ENCODE data around the gene RHBDD3.

RHBDD3 gene

DNA sequence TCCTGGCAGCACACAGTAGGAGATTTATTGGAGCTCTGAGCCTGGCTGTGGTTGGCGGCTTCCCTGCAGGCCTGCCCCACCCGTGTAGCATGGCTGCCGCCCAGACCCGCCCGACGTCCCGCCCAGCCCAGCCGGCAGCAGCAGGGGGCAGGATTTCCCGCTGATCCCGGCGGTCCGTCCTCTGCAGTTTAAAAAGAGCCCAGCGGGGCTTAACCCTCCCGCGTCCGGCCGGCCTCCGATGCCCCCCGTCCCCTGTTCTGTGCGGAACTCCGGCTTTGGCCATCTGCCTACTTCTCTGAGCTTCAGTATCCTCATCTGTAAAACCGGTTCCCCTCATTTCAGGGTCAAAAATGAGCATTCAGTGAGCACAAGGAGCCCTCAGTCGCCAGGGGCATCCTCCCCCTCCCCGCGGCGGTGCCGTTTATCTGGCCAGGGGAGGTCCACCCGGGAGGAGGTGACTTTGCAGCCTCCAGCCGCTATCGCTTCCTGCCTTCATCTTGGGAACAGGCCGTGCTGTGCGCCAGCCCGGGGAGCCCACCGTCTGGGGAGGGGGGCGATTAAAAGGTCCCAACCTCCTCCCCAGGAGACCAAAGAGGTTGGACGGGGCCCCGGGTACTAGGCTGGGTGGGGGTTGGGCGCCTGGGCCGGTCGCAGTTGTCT is 38.5 kb upstream of the RHBDD3 start, which contains the start of gene GAS2L1:
TSS of gene GAS2L1 (plus strand) at position 476 of the 660 bp plus-strand sequence. CDS start 1,456 bp downstream, outside the sequence.
- no peak for DNase-seq

DNA sequence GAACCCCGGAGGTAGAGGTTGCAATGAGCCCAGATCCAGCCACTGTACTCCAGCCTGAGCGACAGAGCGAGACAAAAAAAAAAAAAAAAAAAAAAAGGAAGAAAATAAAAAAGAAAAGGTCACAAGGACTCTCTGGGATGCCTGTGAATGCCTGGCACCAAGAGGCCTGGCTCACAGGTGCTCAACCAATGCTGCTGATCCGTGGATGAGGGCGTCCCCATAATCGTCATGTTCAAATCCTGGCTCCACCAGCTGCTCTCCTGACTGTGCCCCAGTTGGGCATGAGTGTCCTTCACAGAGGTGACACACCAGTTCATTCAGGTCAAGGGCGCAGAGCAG is 38.0 kb upstream of the RHBDD3 start:
- DNase-seq: no peak

DNA sequence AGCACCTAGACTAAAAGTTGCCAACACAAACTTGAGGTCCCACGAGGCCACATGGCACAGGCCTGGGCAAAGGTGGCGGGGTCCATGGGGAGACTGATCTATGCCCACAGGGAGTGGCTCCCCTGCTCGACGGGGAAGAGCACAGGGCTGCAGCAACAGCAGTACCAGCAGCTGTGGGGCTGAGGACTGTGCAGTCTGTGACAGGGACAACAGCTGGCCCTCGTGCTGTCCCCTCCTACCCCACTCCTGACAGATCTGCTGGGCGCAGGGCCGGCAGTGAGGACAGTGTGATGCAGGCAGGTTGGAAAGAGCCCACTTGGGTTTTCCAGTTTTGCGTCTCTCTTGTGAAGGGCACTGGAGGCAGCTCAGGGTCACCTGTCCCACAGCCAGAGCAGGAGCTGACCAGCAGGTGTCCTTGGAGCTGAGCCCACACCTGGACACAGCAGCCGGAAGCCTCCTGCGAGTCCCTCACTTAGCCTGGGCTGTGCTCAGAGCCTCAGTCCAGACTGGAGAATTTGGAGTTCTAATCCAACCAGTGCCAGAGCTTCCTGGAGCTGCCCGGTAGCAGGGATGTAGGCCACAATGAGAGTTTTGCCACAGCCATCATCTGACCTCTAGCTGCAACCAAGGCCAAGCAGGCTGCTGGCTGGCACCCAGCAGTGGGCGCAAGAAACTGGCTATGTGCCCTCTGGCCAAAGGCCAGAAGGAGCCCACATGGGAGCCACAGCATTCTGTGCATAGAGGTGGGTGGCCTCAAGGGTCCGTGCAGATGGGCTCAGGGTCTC is 35.1 kb upstream of the RHBDD3 start:
- DNase-seq: no peak

DNA sequence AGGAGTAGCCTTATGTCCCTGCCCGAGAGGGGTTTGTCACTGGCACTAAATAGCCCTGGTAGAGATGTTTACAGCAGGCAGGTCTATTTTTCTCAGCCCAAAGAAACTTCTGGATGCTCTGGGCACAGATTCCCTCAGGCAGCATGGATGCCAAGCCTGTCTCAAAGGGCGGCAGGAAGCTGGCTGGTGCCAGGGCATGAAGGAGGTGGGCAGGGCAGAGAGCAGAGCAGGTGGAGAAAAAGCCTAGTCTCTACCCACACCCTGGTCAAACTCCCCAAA is 34.6 kb upstream of the RHBDD3 start:
- DNase-seq: no peak

DNA sequence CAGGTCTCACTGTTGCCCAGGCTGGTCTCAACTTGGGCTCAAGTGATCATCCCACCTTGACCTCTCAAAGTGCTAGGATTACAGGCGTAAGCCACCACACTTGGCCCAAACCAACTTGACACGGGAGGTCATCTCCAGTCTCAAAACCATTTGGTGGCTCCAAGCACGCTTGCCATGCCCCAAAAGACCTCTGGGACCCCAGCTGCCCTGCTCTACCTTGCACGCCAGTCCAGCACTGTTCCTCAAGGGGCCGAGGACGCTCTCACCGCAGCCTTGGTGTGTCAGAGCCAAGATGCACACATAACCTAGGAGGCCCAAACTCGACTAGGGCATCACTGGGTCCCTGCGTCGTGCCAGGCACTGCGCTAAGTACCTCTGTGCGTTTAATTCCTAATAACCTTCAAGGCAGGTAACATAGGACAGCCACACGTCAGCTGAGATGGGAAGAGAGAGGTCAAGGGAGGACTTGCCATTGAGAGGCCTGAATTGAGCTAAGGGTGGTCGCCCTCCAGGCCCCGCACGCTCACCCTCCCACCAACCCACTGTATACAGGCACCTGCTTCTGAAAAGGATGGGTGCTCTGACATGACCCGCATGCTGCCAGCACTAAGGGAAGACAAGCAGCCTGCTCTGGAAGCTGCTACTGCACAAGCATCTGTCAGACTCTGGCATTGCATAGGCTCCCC is 34.1 kb upstream of the RHBDD3 start:
- DNase-seq: no peak

DNA sequence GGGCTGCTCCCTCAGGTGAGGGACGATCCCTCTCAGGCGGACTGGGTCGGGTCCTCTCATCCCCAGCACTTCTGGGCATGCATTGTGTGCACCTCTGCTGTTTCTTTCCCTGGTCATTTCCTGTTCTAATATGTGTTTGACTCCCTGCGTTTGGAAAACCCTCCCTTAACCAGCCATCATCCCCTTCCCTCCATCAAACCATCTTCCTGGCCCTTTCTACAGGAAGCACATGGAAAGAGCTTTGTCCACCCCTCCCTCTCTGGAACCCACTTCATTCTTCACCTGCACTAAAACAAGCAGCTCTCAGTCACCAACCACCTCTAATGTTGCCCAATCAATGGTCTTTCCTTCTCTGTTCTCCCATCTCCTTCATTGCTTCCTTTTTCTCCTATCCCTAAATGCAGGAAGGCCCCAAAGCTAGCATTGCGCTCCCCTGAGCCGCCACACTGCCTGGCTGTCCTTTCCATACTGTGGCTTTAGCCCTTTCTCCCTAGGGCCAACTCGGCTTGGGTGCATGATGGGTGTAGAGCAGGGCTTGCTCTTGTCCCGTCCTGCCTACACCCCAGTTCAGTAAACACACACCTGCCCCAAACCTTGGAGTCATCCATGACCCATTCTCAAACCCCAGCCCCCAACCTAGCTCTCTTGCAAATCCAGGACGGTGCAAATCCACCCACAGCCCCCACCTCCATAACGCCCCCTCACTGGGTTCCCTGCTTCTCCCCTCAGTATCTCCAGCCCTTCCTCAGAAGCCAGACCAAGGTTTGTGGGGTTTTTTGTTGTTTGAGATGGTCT is 33.2 kb upstream of the RHBDD3 start:
- no peak for DNase-seq

DNA sequence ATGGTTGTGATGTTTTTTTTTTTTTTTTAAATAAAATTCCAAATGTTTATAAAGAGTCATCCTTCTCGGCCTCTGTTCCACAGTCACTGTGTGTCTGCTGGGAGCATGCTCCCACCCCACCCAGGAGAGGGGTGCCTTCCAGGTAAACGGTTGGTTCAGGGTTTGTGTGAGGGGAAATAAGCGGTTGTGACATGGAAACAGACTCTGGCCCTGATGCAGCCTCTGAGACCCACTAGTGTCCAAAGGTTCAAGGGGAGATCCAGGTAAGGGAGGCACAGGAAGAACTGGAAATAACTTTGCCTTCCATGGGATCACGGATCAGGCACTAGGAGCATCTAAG is 32.7 kb upstream of the RHBDD3 start:
- no peak for DNase-seq

DNA sequence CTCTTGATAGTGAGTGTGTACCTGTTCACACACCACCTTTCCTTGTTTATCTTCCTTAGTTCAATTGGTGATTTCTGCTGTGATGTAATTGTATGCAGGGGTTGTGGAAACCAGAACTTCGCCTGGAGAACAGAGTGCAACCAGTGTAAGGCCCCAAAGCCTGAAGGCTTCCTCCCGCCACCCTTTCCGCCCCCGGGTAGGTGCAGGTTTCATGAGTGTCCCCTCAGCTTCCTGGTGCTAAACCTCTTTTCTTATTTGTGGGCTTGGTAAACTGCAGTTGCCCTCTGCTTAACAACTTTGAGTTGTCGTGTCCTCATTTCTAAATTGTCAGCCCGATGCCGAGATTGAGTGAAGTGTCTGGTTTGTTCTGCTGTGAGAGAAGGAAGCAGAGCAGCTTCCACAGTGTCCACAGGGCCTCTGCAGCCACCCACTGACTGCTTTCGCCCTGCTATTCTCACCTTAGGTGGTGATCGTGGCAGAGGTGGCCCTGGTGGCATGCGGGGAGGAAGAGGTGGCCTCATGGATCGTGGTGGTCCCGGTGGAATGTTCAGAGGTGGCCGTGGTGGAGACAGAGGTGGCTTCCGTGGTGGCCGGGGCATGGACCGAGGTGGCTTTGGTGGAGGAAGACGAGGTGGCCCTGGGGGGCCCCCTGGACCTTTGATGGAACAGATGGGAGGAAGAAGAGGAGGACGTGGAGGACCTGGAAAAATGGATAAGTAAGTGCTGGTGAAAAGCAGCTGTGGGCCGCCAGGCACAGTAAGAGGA is 31.5 kb upstream of the RHBDD3 start:
- DNase-seq: no peak

DNA sequence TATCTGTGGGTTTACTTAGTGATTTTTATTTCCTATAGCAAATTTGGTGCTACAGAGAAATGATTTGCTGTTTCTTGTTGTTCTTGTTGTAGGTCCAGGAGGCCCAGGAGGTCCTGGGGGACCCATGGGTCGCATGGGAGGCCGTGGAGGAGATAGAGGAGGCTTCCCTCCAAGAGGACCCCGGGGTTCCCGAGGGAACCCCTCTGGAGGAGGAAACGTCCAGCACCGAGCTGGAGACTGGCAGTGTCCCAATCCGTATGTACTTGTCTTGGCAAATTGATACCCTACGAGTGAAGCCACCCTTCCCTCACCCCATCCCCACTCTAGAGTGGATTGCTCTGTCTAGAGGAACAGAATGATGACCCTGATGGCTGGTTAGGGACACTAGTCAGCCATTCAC is 30.9 kb upstream of the RHBDD3 start:
- no peak for DNase-seq

DNA sequence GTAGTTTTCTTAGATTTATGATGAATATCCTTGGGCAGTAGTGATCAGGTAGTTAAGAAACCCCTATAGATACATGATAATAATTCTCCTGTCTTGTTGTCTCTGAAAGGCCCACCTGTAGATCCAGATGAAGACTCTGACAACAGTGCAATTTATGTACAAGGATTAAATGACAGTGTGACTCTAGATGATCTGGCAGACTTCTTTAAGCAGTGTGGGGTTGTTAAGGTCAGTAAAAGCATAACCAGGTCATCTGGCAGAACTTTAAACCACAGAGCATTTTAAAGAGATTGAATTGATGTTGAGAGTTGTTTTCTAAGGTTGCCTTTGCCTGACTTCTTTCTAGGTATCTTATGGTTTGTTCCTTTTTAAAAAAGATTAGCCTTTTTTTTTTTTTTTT is 24.6 kb upstream of the RHBDD3 start:
- DNase-seq: no peak

DNA sequence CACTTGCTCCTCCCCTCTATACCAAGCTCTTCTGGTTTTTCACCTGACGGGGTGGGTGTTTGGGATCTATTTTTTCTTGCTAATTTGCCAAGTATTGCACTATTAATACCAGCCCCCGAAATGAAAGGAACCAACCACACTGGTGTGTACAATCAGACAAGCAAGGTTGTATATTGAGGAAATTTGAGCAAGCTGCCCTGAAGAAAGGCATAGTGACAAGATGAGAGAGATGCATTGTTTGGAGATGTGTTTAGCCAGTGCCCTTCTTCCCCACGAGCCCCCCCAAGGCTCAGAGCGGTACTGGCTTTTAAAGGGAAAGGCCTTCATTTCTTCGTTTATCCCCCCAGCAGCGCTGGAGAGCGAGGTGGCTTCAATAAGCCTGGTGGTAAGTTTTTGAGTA is 23.4 kb upstream of the RHBDD3 start:
- no peak for DNase-seq

DNA sequence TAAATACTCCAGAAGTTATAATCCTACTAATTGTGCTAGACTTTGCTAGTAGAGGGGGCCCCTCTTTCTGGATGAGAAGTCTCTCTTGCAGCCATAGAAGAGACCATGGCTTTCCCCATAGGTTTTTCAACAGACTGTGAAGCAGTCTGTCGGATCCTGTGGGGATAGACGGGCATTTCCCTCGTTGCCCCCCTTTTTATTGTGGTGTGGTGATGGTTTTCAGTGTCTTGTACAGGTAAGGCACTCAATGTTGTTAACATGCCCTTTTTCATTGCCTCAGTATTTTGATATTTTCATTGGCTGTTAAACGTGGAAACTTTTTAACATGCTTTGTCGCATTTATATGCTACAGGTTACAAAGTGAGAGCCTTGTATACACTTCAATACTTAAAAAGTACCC is 22.3 kb upstream of the RHBDD3 start:
- DNase-seq: no peak

DNA sequence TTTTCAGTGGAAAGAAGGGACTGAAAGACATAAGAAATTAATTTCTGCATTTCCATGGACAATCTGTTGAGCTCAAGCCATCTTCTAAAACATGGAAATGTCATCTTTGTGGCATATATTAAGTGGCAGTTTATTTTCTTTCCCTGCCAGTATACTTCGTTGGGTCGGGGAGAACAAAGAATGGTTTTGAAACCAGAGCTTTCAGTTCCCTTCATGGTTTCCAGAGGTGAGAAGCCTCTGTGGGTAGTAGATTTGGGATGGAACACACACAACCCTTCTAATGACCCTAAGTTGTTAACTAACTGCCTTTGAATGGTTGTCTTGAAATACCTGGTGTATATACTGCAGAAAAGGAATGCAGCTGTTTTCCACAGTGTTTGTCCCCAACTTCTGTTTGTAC is 21.1 kb upstream of the RHBDD3 start:
- no peak for DNase-seq

DNA sequence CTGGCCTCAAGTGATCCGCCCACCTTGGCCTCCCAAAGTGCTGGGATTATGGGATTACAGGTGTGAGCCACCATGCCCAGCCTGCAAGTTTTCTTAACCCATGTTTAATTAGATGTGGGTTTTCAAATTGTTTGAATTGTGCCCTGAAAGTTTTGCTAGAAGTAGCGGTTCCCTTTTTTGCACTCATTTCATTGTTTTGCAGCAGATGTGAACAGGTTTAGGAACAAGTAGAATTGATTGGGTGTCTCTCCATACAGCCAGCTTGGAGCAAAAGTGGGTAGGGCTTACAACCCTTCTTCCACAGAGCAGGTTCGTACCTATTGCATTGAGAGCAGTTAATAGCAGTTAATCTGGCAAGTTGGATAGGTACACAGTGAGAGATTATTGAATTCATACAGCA is 16.4 kb upstream of the RHBDD3 start:
- no peak for DNase-seq

DNA sequence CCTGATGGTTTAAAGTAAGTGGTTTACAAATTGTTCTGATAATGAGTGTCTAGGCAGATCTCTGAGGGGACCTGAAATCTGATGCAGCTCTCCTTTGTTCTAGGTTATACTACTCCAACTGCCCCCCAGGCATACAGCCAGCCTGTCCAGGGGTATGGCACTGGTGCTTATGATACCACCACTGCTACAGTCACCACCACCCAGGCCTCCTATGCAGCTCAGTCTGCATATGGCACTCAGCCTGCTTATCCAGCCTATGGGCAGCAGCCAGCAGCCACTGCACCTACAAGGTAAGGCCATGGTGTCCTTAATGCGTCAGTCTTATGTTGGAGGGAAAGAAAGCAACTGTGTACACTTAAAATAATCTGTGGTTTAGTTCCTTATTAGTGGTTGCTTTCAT is 10.1 kb upstream of the RHBDD3 start:
- no peak for DNase-seq

DNA sequence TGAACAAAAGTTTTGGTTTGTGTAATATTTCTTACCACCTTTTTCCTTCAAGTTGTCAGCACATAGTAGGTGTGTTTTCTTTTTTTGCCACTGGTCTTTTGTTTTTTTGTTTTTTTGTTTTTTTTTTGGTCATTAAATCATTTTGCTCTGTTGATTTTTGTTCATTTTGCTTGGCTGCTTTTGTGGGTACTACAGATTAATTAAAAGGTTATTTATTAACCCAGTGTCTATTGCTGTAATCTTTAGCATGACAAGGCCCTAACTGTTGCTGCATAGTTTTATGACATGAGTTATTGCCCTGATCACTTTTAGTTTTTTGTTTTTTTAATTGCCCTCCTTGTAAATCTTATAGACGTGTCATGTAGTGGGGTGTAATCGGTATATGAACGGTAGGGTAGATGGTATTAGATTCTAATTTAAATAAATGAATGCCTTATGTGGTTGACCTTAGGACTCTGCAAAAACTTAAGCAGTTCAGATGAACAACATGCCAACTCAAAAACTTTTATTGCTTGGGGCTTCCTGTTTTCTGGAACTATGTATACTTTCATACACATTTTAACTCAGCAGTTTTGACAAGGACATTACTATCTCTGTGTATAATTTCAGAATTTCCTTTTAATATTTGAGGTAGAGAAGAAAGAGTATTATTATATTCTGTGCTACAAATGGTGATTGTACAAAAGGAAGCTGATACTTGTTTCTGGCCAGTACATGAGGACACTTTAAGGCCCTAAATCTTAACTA is 8.2 kb upstream of the RHBDD3 start:
- DNase-seq: no peak

DNA sequence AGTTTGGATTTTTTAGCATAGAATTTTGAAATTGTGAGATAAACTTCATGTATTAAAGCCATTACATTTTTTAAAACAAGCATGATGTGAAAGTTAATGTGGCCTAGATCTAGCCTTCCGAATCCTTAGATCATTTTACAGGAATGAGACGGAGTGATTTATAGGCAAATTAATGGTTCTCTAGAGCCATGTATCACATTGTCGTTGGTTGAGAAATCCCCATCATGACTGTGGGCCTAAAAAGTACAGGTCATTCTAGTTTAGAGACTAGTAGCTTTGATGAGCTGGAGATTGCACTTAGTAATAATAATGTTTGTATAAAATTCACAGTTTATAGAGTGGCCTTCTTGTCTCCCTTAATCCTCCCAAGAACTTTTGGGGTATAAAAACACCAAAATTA is 7.4 kb upstream of the RHBDD3 start:
- DNase-seq: no peak

DNA sequence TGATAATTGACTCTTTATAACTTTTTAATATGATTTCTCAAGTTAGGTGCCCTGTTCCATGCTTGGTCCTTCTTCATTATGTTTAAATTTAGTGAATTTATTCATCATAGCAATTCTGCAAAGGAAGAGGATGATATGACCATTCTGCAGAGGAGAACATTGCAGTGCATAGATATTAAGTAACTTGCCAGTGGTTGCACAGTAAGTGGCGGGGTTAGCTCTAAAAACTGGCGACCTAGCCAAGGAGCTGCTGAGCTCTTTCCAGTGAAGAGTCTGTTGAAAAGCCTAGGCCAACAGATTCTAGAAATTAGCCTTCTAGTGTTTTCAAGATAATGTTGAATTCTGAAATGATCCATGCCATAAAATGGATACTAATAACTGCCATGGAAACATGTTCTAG is 4.8 kb upstream of the RHBDD3 start:
- DNase-seq: no peak

DNA sequence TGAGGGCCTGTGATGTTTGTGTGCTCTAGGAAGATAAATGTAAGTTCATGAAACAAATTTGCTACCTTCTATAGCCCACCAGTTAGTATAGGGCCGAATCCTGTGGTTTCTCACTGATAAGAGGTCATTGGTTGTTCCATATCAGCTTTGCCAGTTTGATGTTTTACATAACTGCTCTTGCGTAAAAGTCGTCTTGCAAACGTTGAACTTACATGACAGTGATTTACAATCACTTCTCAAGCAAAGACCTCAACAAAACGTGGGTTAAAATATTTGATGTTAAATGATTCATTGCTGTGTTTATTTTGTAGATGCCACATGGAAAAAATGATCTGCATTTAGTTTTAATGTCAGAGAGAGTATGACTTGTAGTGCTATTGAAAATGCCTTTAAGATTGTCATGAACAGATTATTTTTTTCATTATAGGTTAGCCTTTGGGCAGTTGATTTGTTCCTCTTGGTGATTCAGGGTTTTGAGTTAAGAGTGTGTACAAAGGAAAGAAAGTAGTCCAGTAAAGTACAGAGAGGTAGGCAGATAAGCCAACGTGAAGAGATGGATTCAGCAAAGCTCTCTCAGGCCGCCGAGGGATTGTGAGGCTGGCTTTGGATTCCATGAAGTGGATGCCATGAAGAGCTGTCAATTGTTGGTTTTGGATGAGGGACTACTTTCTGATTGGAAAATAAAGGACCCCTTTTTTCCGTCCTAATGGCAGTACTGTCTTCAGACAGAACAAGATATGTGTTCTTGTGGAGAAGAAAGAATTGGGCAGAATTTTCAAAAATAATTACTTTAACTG is 2.9 kb upstream of the RHBDD3 start:
- no peak for DNase-seq

DNA sequence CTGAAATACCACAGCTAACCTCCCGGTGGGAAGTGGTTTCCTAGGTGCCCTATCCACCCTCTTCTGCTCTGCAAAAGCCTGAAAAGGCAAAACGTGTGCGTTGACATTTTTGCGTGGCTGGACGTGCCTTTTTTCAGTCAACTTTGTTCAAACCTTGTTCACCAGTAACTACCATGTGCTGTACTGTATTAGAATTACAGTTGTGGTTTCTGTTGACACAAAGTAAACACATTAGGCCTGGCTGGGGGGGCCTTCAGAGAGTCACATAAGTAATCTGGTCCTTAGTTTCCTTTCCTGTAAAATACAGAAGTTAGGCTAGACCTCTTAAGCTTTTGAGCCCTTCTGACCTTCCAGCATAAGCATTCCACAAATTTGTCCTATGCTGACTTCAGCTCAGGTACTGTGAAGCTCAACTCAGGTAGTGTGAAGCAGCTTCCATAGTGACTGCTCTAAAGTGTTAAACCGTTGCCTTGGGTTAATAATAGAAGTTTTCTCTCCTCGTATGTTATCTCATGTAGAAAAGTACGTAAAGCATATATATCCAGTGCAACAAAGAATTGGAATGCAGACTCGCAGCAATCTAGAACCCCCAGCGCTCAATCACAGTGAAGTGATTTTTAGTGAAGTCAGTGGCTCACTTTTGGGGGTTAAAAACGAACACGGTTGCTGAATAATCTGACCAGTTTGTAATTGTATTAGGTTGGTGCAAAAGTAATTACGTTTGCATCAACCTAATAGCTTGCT is 2.1 kb upstream of the RHBDD3 start:
- DNase-seq: no peak

DNA sequence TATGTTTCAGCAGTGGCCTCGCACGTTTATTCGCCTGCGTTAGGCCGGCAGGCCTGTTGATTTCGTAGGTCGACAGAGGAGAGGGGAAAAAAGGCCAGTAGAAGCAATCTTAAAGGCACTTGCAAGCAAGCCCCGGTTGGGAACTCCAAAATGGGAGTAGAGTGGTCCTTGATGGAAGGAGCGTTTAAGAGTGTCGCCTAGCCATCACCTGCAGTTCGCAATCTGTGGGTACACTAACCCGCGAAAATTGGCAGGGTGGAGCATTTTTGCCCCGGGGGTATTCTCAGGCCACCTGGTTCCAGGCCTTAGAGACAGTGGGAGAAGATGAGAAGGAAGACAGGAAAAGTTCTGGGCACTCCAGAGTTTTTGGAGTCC is 1.4 kb upstream of the RHBDD3 start:
- no peak for DNase-seq

All from cortex of kidney (tissue), 1 donor.